ENCODE data around the gene LRRC8B.

Gene LRRC8B

GRCh38 chr1:89609781-89610456 is 85.3 kb downstream of the LRRC8B start:
- ChIA-PET POLR2A (interaction anchor here (0.7 kb wide), 1 partner anchor 86 kb away, joined by 3 read pairs; no protein-coding TSS in a partner anchor), CTCF (interaction anchor here (1.3 kb wide), 1 partner anchor 11 kb away, joined by 8 read pairs; no protein-coding TSS in a partner anchor)
- DNase-seq (ENCODE audit: low read depth, low spot score) = no peak
- no peak for TF ChIP-seq CTCF (IDR thresholded peaks at IDR 0.05; ENCODE audit: insufficient read depth, low read length, missing control alignments)
- H3K4me3 ChIP-seq (ENCODE audit: low read depth, low read length) = no peak overlapping the region

- DNase-seq (ENCODE audit: low read depth, low spot score) = no peak
- ChIA-PET POLR2A (no interaction called here), CTCF (interaction anchor here (1.2 to 2.9 kb wide), 4 partner anchors 12 to 152 kb away, joined by 3 to 10 read pairs (median 5); no protein-coding TSS in a partner anchor)
- no peak for TF ChIP-seq CTCF (IDR thresholded peaks at IDR 0.05; ENCODE audit: insufficient read depth, low read length, missing control alignments)
- no peak overlapping the region for H3K4me3 ChIP-seq (ENCODE audit: low read depth, low read length)
Measured at GRCh38 chr1:89610457-89611011, 85.9 kb downstream of the LRRC8B start.

GRCh38 chr1:89611721-89612120 is 87.1 kb downstream of the LRRC8B start:
- ChIA-PET CTCF (interaction anchor here (1.2 to 2.9 kb wide), 4 partner anchors 13 to 151 kb away, joined by 3 to 10 read pairs (median 5); no protein-coding TSS in a partner anchor), POLR2A (no interaction called here)
- no peak for TF ChIP-seq CTCF (IDR thresholded peaks at IDR 0.05; ENCODE audit: insufficient read depth, low read length, missing control alignments)
- no peak for DNase-seq (ENCODE audit: low read depth, low spot score)
- H3K4me3 ChIP-seq (ENCODE audit: low read depth, low read length) = no peak overlapping the region

- POLR2A ChIA-PET = no interaction called here
- CTCF ChIA-PET = interaction anchor here (1.4 to 2.8 kb wide), 4 partner anchors 10 to 149 kb away, joined by 6 to 14 read pairs (median 8); no protein-coding TSS in a partner anchor
Measured at GRCh38 chr1:89613928-89614327, 89.3 kb downstream of the LRRC8B start.

GRCh38 chr1:89615676-89616598 is 91.3 kb downstream of the LRRC8B start:
- DNase-seq (ENCODE audit: low read depth, low spot score) = no peak
- CTCF ChIA-PET = interaction anchor here (0.6 to 2.8 kb wide), 14 partner anchors 8 to 361 kb away, joined by 3 to 14 read pairs (median 4); no protein-coding TSS in a partner anchor
- POLR2A ChIA-PET = no interaction called here
- no peak for TF ChIP-seq CTCF (IDR thresholded peaks at IDR 0.05; ENCODE audit: insufficient read depth, low read length, missing control alignments)
- H3K4me3 ChIP-seq (ENCODE audit: low read depth, low read length) = no peak overlapping the region

More at GRCh38 chr1:89613928-89614327, 89.3 kb downstream of the LRRC8B start:
- no peak for TF ChIP-seq CTCF (IDR thresholded peaks at IDR 0.05; ENCODE audit: insufficient read depth, low read length, missing control alignments)
- no peak for DNase-seq (ENCODE audit: low read depth, low spot score)
- no peak overlapping the region for H3K4me3 ChIP-seq (ENCODE audit: low read depth, low read length)
